Mesenchymal stem cell (in vitro differentiated cells and primary cell): ENCODE results near the gene FOXA1.

Experiments used
- DNase-seq: peaks from one replicate; pipeline ENCODE4 v3.0.0-alpha.2; 2013
- H2AFZ ChIP-seq: one replicate; pipeline ENCODE4 v1.6.1; 2013; ENCODE audit warnings: low read depth, mild to moderate bottlenecking, control low read depth, inconsistent platforms, low read length, moderate library complexity
- H2AK5ac ChIP-seq: 2 replicates; pipeline ENCODE4 v1.6.1; 2013; ENCODE audit warnings: low read length, moderate library complexity, mild to moderate bottlenecking, inconsistent platforms; ENCODE audit not compliant: severe bottlenecking
- H2BK120ac ChIP-seq: one replicate; pipeline ENCODE4 v1.6.1; 2013; ENCODE audit warnings: low read depth, mild to moderate bottlenecking, inconsistent platforms, low read length, moderate library complexity
- H2BK12ac ChIP-seq, 2 experiments: one replicate each; pipeline ENCODE4 v1.6.1; 2013; ENCODE audit warnings: inconsistent platforms in 2 of 2, low read length in 2 of 2, mild to moderate bottlenecking in 2 of 2, moderate library complexity in 2 of 2, control low read depth in 1 of 2
- H2BK15ac ChIP-seq: one replicate; pipeline ENCODE4 v1.6.1; 2013; ENCODE audit warnings: mild to moderate bottlenecking, low read depth, inconsistent platforms; ENCODE audit not compliant: poor library complexity, severe bottlenecking
- H2BK5ac ChIP-seq: 2 replicates; pipeline ENCODE4 v1.6.1; 2013; ENCODE audit warnings: low read depth, mild to moderate bottlenecking, low read length, control low read depth, inconsistent platforms; ENCODE audit not compliant: poor library complexity, severe bottlenecking
- H3K14ac ChIP-seq, 2 experiments: one replicate each; pipeline ENCODE4 v1.6.1; 2013; ENCODE audit warnings: inconsistent platforms in 2 of 2, low read length in 2 of 2, control low read depth in 1 of 2, mild to moderate bottlenecking in 1 of 2, moderate library complexity in 1 of 2
- H3K18ac ChIP-seq, 2 experiments: one replicate each; pipeline ENCODE4 v1.6.1; 2013; ENCODE audit warnings: inconsistent platforms in 2 of 2, low read length in 2 of 2, control low read depth in 1 of 2, low read depth in 1 of 2, mild to moderate bottlenecking in 1 of 2
- H3K23ac ChIP-seq, 2 experiments: one replicate each; pipeline ENCODE4 v1.6.1; 2013; ENCODE audit warnings: inconsistent platforms in 2 of 2, low read length in 2 of 2, mild to moderate bottlenecking in 2 of 2, moderate library complexity in 2 of 2, control low read depth in 1 of 2
- H3K27ac ChIP-seq: 2 replicates; pipeline ENCODE4 v1.5.1; 2013; ENCODE audit warnings: mild to moderate bottlenecking, moderate library complexity, low read length, control low read depth, inconsistent platforms; ENCODE audit not compliant: poor library complexity, severe bottlenecking
- H3K27me3 ChIP-seq, 2 experiments: 2 replicates each; pipeline versions ENCODE4 v1.6.1 to v1.7.0; 2013; ENCODE audit warnings: low read length in 2 of 2, mild to moderate bottlenecking in 2 of 2, moderate library complexity in 2 of 2, control low read depth in 1 of 2, inconsistent platforms in 1 of 2; ENCODE audit not compliant: control insufficient read depth in 1 of 2, insufficient read depth in 1 of 2
- H3K36me3 ChIP-seq, 2 experiments: 2 replicates each; pipeline versions ENCODE4 v1.6.1 to v1.7.0; 2013; ENCODE audit warnings: low read length in 2 of 2, control low read depth in 1 of 2, inconsistent platforms in 1 of 2, low read depth in 1 of 2, mild to moderate bottlenecking in 1 of 2; ENCODE audit not compliant: insufficient read depth in 2 of 2, control insufficient read depth in 1 of 2
- H3K4ac ChIP-seq, 2 experiments: one replicate each; pipeline ENCODE4 v1.6.1; 2013; ENCODE audit warnings: inconsistent platforms in 2 of 2, low read length in 2 of 2, mild to moderate bottlenecking in 2 of 2, moderate library complexity in 2 of 2, control low read depth in 1 of 2, low read depth in 1 of 2
- H3K4me1 ChIP-seq: 2 replicates; pipeline ENCODE4 v1.6.1; 2013; ENCODE audit warnings: low read depth, low read length, control low read depth; ENCODE audit not compliant: control insufficient read depth, insufficient read depth
- H3K4me2 ChIP-seq: 2 replicates; pipeline ENCODE4 v1.6.1; 2013; ENCODE audit warnings: low read length, mild to moderate bottlenecking, inconsistent platforms; ENCODE audit not compliant: poor library complexity, severe bottlenecking
- H3K4me3 ChIP-seq, 2 experiments: 2 replicates each; pipeline versions ENCODE4 v1.5.1 to v1.7.0; 2013; ENCODE audit warnings: low read length in 2 of 2, mild to moderate bottlenecking in 2 of 2, control low read depth in 1 of 2, low read depth in 1 of 2; ENCODE audit not compliant: insufficient read depth in 1 of 2
- H3K79me1 ChIP-seq: replicated peaks from 2 replicates; pipeline ENCODE4 v1.6.1; 2013; ENCODE audit warnings: mild to moderate bottlenecking, control low read depth, low read length, inconsistent platforms; ENCODE audit not compliant: poor library complexity, severe bottlenecking
- H3K9ac ChIP-seq: 2 replicates; pipeline ENCODE4 v1.7.0; 2013; ENCODE audit warnings: mild to moderate bottlenecking, low read length, moderate library complexity
- H3K9me3 ChIP-seq: 2 replicates; pipeline ENCODE4 v1.7.0; 2013; ENCODE audit warnings: mild to moderate bottlenecking, low read length; ENCODE audit not compliant: control insufficient read depth
- H4K8ac ChIP-seq: one replicate; pipeline ENCODE4 v1.6.1; 2013; ENCODE audit warnings: inconsistent platforms, mild to moderate bottlenecking, low read length, moderate library complexity
- H4K91ac ChIP-seq: one replicate; pipeline ENCODE4 v1.6.1; 2013; ENCODE audit warnings: mild to moderate bottlenecking, low read length, inconsistent platforms
- WGBS: methylation state at CpG from one replicate; pipeline ENCODE4 v1.1.7; 2013; ENCODE audit warnings: mixed read lengths; 5-methylcytosine and 5-hydroxymethylcytosine counted together

FOXA1 gene

DNA sequence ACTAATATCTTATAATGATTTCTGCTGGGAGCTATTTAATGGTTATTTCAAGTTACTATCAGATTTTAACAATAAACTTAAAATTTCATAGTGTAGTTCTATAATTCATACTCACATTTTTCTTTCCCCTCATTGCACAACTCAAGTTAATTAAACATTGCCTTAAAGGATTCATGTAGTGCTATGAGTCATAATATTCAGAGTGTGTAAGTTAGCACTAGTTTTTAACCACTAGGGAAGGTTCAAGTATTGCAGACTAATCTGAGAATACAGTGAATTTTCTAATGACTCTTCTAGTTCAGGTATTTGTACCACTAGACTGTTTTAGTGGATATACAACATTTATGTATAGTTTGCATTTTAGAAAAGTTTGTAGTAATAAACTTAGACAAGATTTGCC lies 49.9 kb downstream of the FOXA1 start:
- Histone ChIP-seq H3K14ac (no peak overlapping the region), H3K4me1 (no peaks in the 10 kb centered on the region), H2BK120ac (no peak overlapping the region), H3K9me3 (no peaks in the 10 kb centered on the region), H3K36me3 (no peaks in the 10 kb centered on the region), H3K18ac (no peak overlapping the region), H2BK5ac (no peak overlapping the region), H3K27me3 (no peaks in the 10 kb centered on the region), H2BK15ac (no peak overlapping the region), H3K79me1 (no peaks in the 10 kb centered on the region), H3K27ac (no peak overlapping the region), H3K4ac (no peak overlapping the region), H3K23ac (no peak overlapping the region), H4K8ac (no peak overlapping the region), H2AK5ac (no peak overlapping the region), H3K9ac (no peak overlapping the region), H2AFZ (no peak overlapping the region), H3K4me3 (no peak overlapping the region), H3K4me2 (no peak overlapping the region), H4K91ac (no peak overlapping the region), H2BK12ac (no peak overlapping the region)
- no peak for DNase-seq

DNA sequence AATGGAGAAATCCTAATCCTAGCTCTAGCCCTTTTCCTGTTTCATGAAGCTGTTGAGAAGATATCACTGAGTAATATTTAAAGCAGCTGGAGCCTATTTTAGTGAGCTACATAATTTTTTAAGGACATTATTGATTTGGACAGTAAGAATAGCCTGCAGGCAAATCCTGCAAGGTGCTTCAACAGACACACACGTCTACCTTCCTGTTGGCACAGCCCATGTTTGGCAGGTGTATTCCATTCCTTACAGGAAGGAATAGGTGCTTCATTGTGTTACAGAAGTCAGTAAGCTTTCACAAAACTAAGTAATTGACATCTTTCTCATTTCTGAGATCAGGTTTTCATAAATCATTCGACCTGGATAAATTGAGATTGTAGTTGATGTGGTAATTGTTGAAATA lies 50.6 kb downstream of the FOXA1 start:
- Histone ChIP-seq H3K4me1 (no peaks in the 10 kb centered on the region), H2BK5ac (no peak overlapping the region), H2BK15ac (no peak overlapping the region), H4K8ac (no peak overlapping the region), H3K4me2 (no peak overlapping the region), H3K23ac (no peak overlapping the region), H4K91ac (no peak overlapping the region), H3K36me3 (no peaks in the 10 kb centered on the region), H2BK12ac (no peak overlapping the region), H3K9ac (no peak overlapping the region), H3K4ac (no peak overlapping the region), H3K9me3 (no peaks in the 10 kb centered on the region), H3K4me3 (no peak overlapping the region), H3K27ac (no peak overlapping the region), H3K18ac (no peak overlapping the region), H3K79me1 (no peaks in the 10 kb centered on the region), H2BK120ac (no peak overlapping the region), H3K27me3 (no peaks in the 10 kb centered on the region), H2AK5ac (no peak overlapping the region), H3K14ac (no peak overlapping the region), H2AFZ (no peak overlapping the region)
- DNase-seq = no peak
- WGBS = no CpG with 5 or more reads among the region's 2 CpGs

DNA sequence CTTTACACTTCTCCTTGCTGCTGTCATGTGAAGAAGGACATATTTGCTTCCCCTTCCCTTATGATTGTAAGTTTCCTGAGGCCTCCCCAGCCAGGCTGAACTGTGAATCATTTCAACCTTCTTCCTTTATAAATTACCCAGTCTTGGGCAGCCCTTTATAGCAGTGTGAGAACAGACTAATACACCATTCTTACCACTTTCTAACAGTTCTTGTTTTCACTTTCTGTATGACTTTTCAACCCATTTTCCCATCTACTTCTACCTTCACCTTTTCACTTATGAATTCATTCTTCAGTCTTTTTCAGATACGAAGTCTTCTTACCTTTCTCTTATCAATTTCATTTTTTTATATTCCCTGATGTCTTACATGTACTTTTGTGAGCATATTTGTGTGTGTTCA lies 55.1 kb downstream of the FOXA1 start:
- Histone ChIP-seq H3K9me3 (no peaks in the 10 kb centered on the region), H3K18ac (no peak overlapping the region), H3K4ac (no peak overlapping the region), H3K79me1 (no peaks in the 10 kb centered on the region), H2BK5ac (no peak overlapping the region), H2AFZ (no peak overlapping the region), H3K23ac (no peak overlapping the region), H3K36me3 (no peaks in the 10 kb centered on the region), H3K14ac (no peak overlapping the region), H3K4me1 (no peaks in the 10 kb centered on the region), H3K4me2 (no peak overlapping the region), H4K8ac (no peak overlapping the region), H3K4me3 (no peak overlapping the region), H4K91ac (no peak overlapping the region), H3K27me3 (no peaks in the 10 kb centered on the region), H2BK120ac (no peak overlapping the region), H2BK12ac (no peak overlapping the region), H2BK15ac (no peak overlapping the region), H3K27ac (no peak overlapping the region), H3K9ac (no peak overlapping the region), H2AK5ac (no peak overlapping the region)
- DNase-seq = no peak
- no CpG with 5 or more reads among the region's 1 CpG for WGBS
